GM12878 (cell line): ENCODE data around the gene MMP11. TPM values are rescaled to one million over a fixed set of nuclear protein-coding genes. Genes with fewer than 3 reads are reported as not detected.
A peak's percentile ranks its signal among the peaks of the same experiment; 100 is the strongest.

Source experiments
- ATAC-seq: fragments of 200-7000 bp; cut with Tn5 transposase; 3 replicates; pipeline ENCODE4 v1.9.1; 2020; ENCODE audit warnings: mild to moderate bottlenecking, moderate library complexity
- BruUV-seq: library from RNA; stranded (reverse); fragments of 400-500 nt; replicated peaks from 2 replicates; lab custom pipeline; 2021; lab: Mats Ljungman, UMichigan
- CTCF ChIA-PET: fragments of 300-600 bp; sonication (Branson Sonifier 250); formaldehyde crosslinking; extraction: SDS; loops from one replicate; lab custom pipeline; 2021; ENCODE audit warnings: inconsistent platforms; lab: Yijun Ruan, JAX
- POLR2A ChIA-PET: fragments of 350-600 bp; formaldehyde crosslinking; extraction: SDS; loops from one replicate; lab custom pipeline; 2021; ENCODE audit warnings: inconsistent platforms; lab: Charles Lee
- RAD21 ChIA-PET: fragments of 300-600 bp; sonication (Branson Sonifier 250); formaldehyde crosslinking; loops from one replicate; lab custom pipeline; 2023; ENCODE audit warnings: antibody characterized with exemption; ENCODE audit not compliant: unreplicated experiment; lab: Charles Lee
- SMC1A ChIA-PET: fragments of 300-600 bp; sonication (Branson Sonifier 250); formaldehyde crosslinking; loops from one replicate; lab custom pipeline; 2023; ENCODE audit not compliant: unreplicated experiment, uncharacterized antibody; lab: Charles Lee
- DNase-seq: peaks from one replicate; pipeline ENCODE4 v3.0.0-alpha.2; 2011; ENCODE audit warnings: low read depth, low spot score
- FAIRE-seq: peaks from 3 replicates; lab custom pipeline; 2011; peaks lifted over from hg19 to GRCh38; lab: Jason Lieb, UNC
- H2AFZ ChIP-seq: 2 replicates; pipeline ENCODE4 v1.6.0; 2011; ENCODE audit warnings: low read depth, low read length, control low read depth; ENCODE audit not compliant: control insufficient read depth
- H3K27ac ChIP-seq: 2 replicates; pipeline ENCODE4 v1.5.1; 2011; ENCODE audit warnings: control low read depth; ENCODE audit not compliant: control insufficient read depth, insufficient read depth
- H3K27me3 ChIP-seq, 2 experiments: replicated peaks in 1 of 2; 2 replicates each; pipeline versions ENCODE4 v1.6.0 to v1.6.1; 2011; ENCODE audit warnings: low read length in 1 of 2; ENCODE audit not compliant: control insufficient read depth in 2 of 2, insufficient read depth in 2 of 2
- H3K36me3 ChIP-seq, 2 experiments: 2 replicates each; pipeline ENCODE4 v1.5.1; 2011; ENCODE audit warnings: low read length in 1 of 2; ENCODE audit not compliant: control insufficient read depth in 2 of 2, insufficient read depth in 2 of 2
- H3K4me1 ChIP-seq: 2 replicates; pipeline ENCODE4 v1.6.1; 2011; ENCODE audit warnings: mild to moderate bottlenecking, low read length, moderate library complexity, mixed read lengths; ENCODE audit not compliant: control insufficient read depth, insufficient read depth
- H3K4me2 ChIP-seq: 2 replicates; pipeline ENCODE4 v1.6.0; 2011; ENCODE audit warnings: control low read depth; ENCODE audit not compliant: control insufficient read depth, insufficient read depth
- H3K4me3 ChIP-seq: fragments of 200-600 bp; sonication (generic); 2 replicates; pipeline ENCODE4 v1.5.1; 2016
- H3K79me2 ChIP-seq: 2 replicates; pipeline ENCODE4 v1.6.0; 2011; ENCODE audit warnings: low read length; ENCODE audit not compliant: control insufficient read depth, insufficient read depth
- H3K9ac ChIP-seq: 2 replicates; pipeline ENCODE4 v1.8.0; 2011; ENCODE audit warnings: low read length, control low read depth, mixed read lengths; ENCODE audit not compliant: control insufficient read depth, insufficient read depth
- H3K9me3 ChIP-seq: replicated peaks from 3 replicates; pipeline ENCODE4 v1.5.1; 2011; ENCODE audit warnings: mild to moderate bottlenecking, low read length; ENCODE audit not compliant: control insufficient read depth, insufficient read depth
- H4K20me1 ChIP-seq: 2 replicates; pipeline ENCODE4 v1.6.0; 2011; ENCODE audit not compliant: control insufficient read depth, insufficient read depth
- EGR1 ChIP-seq, 2 experiments: IDR thresholded peaks; 1 replicate in 1 of 2; 2 replicates in 1 of 2; pipeline ENCODE4 v1.6.1; 2011 to 2012; ENCODE audit warnings: low read depth in 2 of 2, low read length in 2 of 2, borderline replicate concordance in 1 of 2, mild to moderate bottlenecking in 1 of 2, moderate library complexity in 1 of 2
- GATAD2B ChIP-seq: fragments of 450-650 bp; conservative IDR thresholded peaks from 2 replicates; pipeline ENCODE4 v1.6.1; 2017; ENCODE audit warnings: low read depth, mild to moderate bottlenecking, moderate library complexity
- MXI1 ChIP-seq: fragments of 150-350 bp; IDR thresholded peaks from 2 replicates; pipeline ENCODE4 v1.6.1; 2011; ENCODE audit warnings: low read depth, mild to moderate bottlenecking, inconsistent platforms, low read length, improper control_type of control experiment
- POLR2AphosphoS2 ChIP-seq: IDR thresholded peaks from 2 replicates; pipeline ENCODE4 v1.6.1; 2011; ENCODE audit warnings: low read depth, mild to moderate bottlenecking, low read length, improper control_type of control experiment, moderate library complexity
- POU2F2 ChIP-seq: IDR thresholded peaks from 3 replicates; pipeline ENCODE4 v1.6.1; 2011; ENCODE audit warnings: low read depth, mild to moderate bottlenecking, low read length, borderline replicate concordance
- SPI1 ChIP-seq: IDR thresholded peaks from 2 replicates; pipeline ENCODE4 v1.6.1; 2011; ENCODE audit warnings: low read depth, mild to moderate bottlenecking, low read length, moderate library complexity, borderline replicate concordance; ENCODE audit not compliant: insufficient read depth
- WGBS: methylation state at CpG from one replicate; pipeline ENCODE4 v1.1.6; 2016; ENCODE audit warnings: low lambda C conversion rate; ENCODE audit not compliant: insufficient replicate concordance, insufficient coverage; ENCODE audit errors: missing lambda C conversion rate; 5-methylcytosine and 5-hydroxymethylcytosine counted together
- in situ Hi-C: fragments of 300-500 bp; cut with MboI; formaldehyde crosslinking; loops from 9 replicates; pipeline ENCODE4 v1.14.3; 2018; ENCODE audit warnings: mixed read lengths
- intact Hi-C: fragments of 100-400 bp; cut with micrococcal nuclease; formaldehyde crosslinking; loops from one replicate; pipeline ENCODE4 v1.14.2; 2022; ENCODE audit not compliant: unreplicated experiment
- polyA plus RNA-seq, 11 experiments: library from polyadenylated mRNA; depleted of rRNA in 4 of 11; unstranded in 6 of 11; stranded (reverse) in 5 of 11; fragments of >200 nt; fragmentation: Nextera tagmentation in 4 of 11; fragmentation: Illumina TruSeq in 1 of 11; extraction: Ambion mirVana in 4 of 11; extraction: Trizol in 1 of 11; gene quantifications; 1 replicate in 1 of 11; 2 replicates in 10 of 11; pipeline versions ENCODE4 v1.2.1 to v1.2.3, GENCODE V29; 2011 to 2016; ENCODE audit warnings: inconsistent platforms in 2 of 11, missing spikeins in 2 of 11, low read depth in 1 of 11
- total RNA-seq, 4 experiments: library from RNA; depleted of rRNA in 3 of 4; stranded (reverse); fragments of >200 nt in 3 of 4; fragmentation: Illumina TruSeq in 1 of 4; extraction: Trizol in 1 of 4; gene quantifications; 2 replicates each; pipeline versions ENCODE4 v1.2.1 to v1.2.3, GENCODE V29; 2013 to 2021
- TF ChIP-seq, protein P1 (sequence below): IDR thresholded peaks from 2 replicates; pipeline ENCODE4 v1.6.1; 2011; ENCODE audit warnings: borderline replicate concordance, low read depth, mild to moderate bottlenecking, moderate library complexity, low read length; ENCODE audit not compliant: insufficient read depth, poor library complexity, severe bottlenecking

The MMP11 gene
- total and polyA plus RNA-seq, 10 of the 15 experiments (the other 5 are each of a cell fraction or from before 2014, with no cell fraction given), result 0.03 to 1.1 (median 0.31) TPM; not detected in 2

- peak; percentile 7 for FAIRE-seq
- no peaks in the 10 kb centered on the region for H3K36me3 ChIP-seq
- H2AFZ ChIP-seq, result peak overlapping the region; percentile 69; the same call in 1 of the 2 replicates
- ChIA-PET RAD21 (interaction anchor here (0.6 kb wide), 1 partner anchor 12 kb away, joined by 3 read pairs; no protein-coding TSS in a partner anchor), POLR2A (interaction anchor here (1.1 to 1.3 kb wide), 2 partner anchors 10 to 36 kb away, joined by 3 to 5 read pairs; partner anchors contain the start of gene C22orf15), SMC1A (interaction anchor here (1.2 to 1.9 kb wide), 2 partner anchors 10 to 25 kb away, joined by 3 to 8 read pairs; partner anchors contain the start of gene C22orf15), CTCF (interaction anchor here (1.3 kb wide), 1 partner anchor 14 kb away, joined by 7 read pairs; the partner anchor contains the start of gene CHCHD10)
- no peaks in the 10 kb centered on the region for H3K9me3 ChIP-seq
- no TSS peak for BruUV-seq
- peaks cover 30% of the 10 kb centered on the region for H3K4me1 ChIP-seq
- in situ Hi-C loops, result no loop called here
- peak overlapping the region; percentile 53; the same call in 1 of the 2 replicates for H3K4me3 ChIP-seq
- H3K27ac ChIP-seq, result peak overlapping the region; percentile 33; the same call in 1 of the 2 replicates
- 47% methylated on average over 2 of the region's 2 CpGs for WGBS
- H3K9ac ChIP-seq, result no peak overlapping the region
- TF ChIP-seq EGR1 (IDR thresholded peaks at IDR 0.05; ENCODE audit: borderline replicate concordance in 1 of 2, low read depth in 2 of 2, low read length in 2 of 2), result peak in 1 of 2 experiments; percentile 28; a peak in 1 of 3 replicates
- no peak for TF ChIP-seq GATAD2B
- H4K20me1 ChIP-seq, result no peaks in the 10 kb centered on the region
- DNase-seq, result no peak
- no peak for ATAC-seq
- no peaks in the 10 kb centered on the region for H3K79me2 ChIP-seq
- intact Hi-C loops, result no loop called here
- peak overlapping the region; percentile 99 for H3K4me2 ChIP-seq
- H3K27me3 ChIP-seq, result no peaks in the 10 kb centered on the region
These were observed 19.3 kb upstream of the MMP11 start for GRCh38 chr22:23753385-23753784.

DNA sequence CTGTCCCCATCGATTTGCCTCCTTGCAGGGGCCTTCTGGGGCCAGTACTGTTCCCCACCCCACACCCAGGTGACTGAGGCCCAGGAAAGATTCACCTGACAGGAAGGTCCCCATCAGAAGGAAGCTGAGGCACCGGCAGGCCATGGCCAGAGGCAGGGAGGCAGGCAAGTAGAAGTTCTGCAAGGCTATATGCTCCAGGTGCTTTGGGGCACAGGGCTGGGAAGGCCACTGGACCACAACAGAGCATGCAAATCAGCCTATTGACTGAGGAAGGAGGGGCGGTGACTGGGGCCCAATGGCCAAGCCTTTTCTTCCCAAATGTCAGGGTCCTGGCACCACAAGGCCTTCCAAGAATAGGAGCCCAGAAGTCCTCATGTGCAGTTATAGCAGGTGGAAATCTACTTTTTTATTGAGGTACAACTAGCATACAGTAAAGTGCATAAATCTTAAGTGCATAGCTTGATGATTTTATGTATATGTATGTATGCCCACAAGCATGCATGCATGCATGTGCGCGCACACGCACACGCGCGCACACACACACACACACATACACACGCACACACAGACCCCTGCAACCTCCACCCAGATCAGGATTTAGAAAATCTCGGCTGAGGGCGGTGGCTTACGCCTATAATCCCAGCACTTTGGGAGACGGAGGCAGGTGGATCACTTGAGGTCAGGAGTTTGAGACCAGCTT lies 18.3 kb upstream of the MMP11 start, which contains the start of gene VPREB3:
Gene VPREB3 (minus strand): TSS at position 206 of the 700 bp plus-strand sequence. CDS start 62 bp downstream, at position 144.
- peak; percentile 77 for FAIRE-seq
- RAD21 ChIA-PET, result interaction anchor here (1.6 kb wide), 1 partner anchor 35 kb away, joined by 3 read pairs; no protein-coding TSS in a partner anchor
- H3K9me3 ChIP-seq, result no peaks in the 10 kb centered on the region
- CTCF ChIA-PET, result interaction anchor here (0.7 to 1.9 kb wide), 5 partner anchors 9 to 140 kb away, joined by 3 to 8 read pairs (median 4); partner anchors contain the start of genes C22orf15, CHCHD10 and MIF
- WGBS, result 72% methylated on average over 14 of the region's 14 CpGs
- H4K20me1 ChIP-seq, result no peaks in the 10 kb centered on the region
- H3K4me2 ChIP-seq, result peak within 1 kb of the TSS; percentile 99
- DNase-seq, result no peak
- H3K36me3 ChIP-seq, result no peaks in the 10 kb centered on the region
- H3K9ac ChIP-seq, result no peak within 1 kb of the TSS
- H3K27ac ChIP-seq, result peak within 1 kb of the TSS; percentile 33; the same call in 1 of the 2 replicates
- H3K27me3 ChIP-seq, result no peaks in the 10 kb centered on the region
- intact Hi-C loops, result no loop called here
- H3K4me3 ChIP-seq, result peak within 1 kb of the TSS; percentile 53; the same call in 1 of the 2 replicates
- no TSS peak for BruUV-seq
- no peaks in the 10 kb centered on the region for H3K79me2 ChIP-seq
- peaks cover 30% of the 10 kb centered on the region for H3K4me1 ChIP-seq
- ATAC-seq, result no peak
- in situ Hi-C loops, result no loop called here
- SMC1A ChIA-PET, result interaction anchor here (1.0 to 2.0 kb wide), 3 partner anchors 9 to 57 kb away, joined by 3 to 8 read pairs (median 7); partner anchors contain the start of genes C22orf15 and CHCHD10
- POLR2A ChIA-PET, result interaction anchor here (0.7 to 1.4 kb wide), 5 partner anchors 9 to 68 kb away, joined by 3 to 7 read pairs (median 3); partner anchors contain the start of gene C22orf15
- peak within 1 kb of the TSS; percentile 69; the same call in 1 of the 2 replicates for H2AFZ ChIP-seq
- no peak for TF ChIP-seq POLR2AphosphoS2
- peak; percentile 43; the same call in 1 of the 3 replicates for TF ChIP-seq POU2F2
- TF ChIP-seq, protein P1, sequence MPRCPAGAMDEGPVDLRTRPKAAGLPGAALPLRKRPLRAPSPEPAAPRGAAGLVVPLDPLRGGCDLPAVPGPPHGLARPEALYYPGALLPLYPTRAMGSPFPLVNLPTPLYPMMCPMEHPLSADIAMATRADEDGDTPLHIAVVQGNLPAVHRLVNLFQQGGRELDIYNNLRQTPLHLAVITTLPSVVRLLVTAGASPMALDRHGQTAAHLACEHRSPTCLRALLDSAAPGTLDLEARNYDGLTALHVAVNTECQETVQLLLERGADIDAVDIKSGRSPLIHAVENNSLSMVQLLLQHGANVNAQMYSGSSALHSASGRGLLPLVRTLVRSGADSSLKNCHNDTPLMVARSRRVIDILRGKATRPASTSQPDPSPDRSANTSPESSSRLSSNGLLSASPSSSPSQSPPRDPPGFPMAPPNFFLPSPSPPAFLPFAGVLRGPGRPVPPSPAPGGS, result peak; percentile 61
- no peak for TF ChIP-seq SPI1
- TF ChIP-seq MXI1, result no peak
